ENCODE data around the gene ARL17B. TPM values are rescaled to one million over a fixed set of nuclear protein-coding genes. Genes with fewer than 3 reads are reported as not detected.
"Not testable (repeated sequence)": the region's sequence is repeated elsewhere in the genome, so short reads cannot be mapped to it uniquely, and the experiment has no call there.

The ARL17B gene
- total and polyA plus RNA-seq, 11 donors: 5.7 to 17.3 (median 8.8) TPM

DNA sequence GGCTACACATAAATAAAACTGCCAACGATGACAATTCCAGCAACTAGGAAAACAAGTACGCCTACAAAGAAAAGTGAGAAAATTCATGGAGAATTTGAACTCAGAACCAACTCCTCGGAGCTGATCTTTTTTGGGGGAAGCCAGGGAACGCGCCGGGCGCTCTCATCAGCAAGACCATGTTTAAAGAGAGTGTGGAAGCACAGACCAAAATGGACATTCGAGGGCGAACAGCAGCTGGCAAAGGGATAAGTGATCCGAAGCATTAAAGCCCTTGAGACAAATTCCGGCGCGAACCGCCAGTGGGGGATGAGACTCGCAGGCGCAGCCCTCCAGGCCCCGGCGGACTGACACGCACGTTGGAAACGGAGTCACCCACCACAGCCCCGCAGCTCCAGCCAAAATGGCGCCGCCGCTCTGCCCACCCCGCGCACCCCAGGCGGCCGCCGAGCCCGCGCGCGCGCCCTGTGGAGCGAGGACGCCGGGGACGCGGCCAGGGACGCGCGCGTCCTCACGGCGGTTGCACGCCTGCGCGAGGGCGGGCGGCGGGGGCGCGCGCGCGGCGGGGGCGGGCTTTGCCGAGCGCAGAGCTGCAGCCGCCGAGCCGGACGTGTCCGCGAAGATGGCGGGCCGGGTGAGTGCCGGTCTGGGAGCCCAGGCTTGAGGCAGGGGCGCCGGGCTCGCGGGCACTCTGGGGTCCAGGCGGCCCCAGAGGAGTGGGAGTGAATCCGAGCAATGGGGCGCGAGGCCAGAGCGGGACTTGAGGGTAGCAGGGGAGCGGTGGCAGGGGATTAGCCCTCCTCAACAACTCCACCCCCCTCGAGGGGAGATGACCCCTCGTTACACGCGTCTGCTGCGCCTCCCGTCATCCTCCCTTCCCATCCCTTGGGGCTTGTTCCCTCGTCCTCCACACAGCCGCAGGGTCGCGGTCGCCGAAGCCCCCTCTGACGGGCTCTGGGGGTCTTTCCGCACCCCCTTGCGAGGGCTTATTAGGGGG is 11.0 kb upstream of the ARL17B start:
- intact Hi-C loops (cut with DNase I); H3K4me3 ChIP-seq; H3K4me1 ChIP-seq; H3K9me3 ChIP-seq; H3K27ac ChIP-seq; H3K36me3 ChIP-seq; H3K27me3 ChIP-seq; DNase-seq: not testable (repeated sequence)
- peak; percentile 77 to 97 (median 97) for ATAC-seq
- no CpG with 5 or more reads among the region's 95 CpGs for WGBS, 4 donors

DNA sequence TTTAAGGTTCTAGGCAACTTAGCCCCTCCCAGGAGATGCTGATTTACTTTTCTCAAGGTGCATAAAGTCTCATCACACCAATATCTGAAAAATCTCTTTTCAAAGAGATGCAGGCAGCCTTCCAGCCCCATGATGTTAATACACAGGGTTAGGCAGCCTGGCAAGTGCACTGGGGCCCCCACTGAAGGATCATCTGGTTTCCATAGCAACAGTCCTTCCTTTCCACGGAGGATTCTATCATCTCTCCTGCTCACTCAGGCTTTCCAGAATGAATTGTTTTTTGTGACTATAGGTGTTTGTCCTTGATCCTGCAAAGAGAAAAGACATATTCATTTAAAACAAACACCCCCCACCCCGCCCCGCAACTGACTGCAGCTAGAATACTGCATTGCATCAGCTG is 6.0 kb upstream of the ARL17B start:
- DNase-seq; H3K9me3 ChIP-seq; H3K4me1 ChIP-seq; ATAC-seq; H3K27ac ChIP-seq; H3K36me3 ChIP-seq; H3K27me3 ChIP-seq; intact Hi-C loops (cut with DNase I); H3K4me3 ChIP-seq: not testable (repeated sequence)
- WGBS, 4 donors: no CpG with 5 or more reads among the region's 3 CpGs

DNA sequence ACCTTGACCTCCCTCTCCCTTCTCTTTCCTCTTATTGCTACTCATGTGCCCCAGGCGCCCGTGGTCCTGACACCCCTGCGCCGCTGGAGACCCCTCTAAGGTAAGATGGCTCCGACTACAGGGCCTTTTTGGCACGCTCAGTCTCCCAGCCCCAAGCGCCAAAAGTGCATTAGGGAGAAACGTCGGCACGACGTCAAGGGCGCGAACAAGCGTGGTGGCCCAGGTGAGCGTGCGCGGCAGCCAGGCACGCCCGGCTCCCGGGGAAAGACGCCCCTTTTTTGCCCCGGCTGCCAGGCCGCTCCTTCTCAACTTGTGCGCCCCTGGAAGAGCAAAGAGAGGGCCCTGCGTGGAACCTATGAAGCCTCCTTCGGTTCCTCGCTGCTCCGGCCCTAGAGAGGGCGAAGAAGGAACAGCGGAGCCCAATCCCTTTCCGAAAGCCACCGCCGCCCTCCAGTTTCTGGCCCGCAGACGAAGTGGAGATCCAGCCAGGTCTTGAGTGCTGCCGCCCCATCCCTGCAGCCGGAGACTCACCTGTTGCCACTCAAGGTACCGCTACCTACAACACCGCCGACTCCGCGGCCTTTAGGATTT is 326 bp downstream of the ARL17B start:
- H3K27me3 ChIP-seq; H3K36me3 ChIP-seq; DNase-seq; H3K4me1 ChIP-seq; H3K9me3 ChIP-seq; intact Hi-C loops (cut with DNase I); H3K27ac ChIP-seq: not testable (repeated sequence)
- WGBS, 4 donors: no CpG with 5 or more reads among the region's 42 CpGs
- peak; percentile 25 to 49 (median 32) for ATAC-seq
- peak overlapping the region in 5 of 12 donors; percentile 16 to 45 (median 25) for H3K4me3 ChIP-seq

- H3K36me3 ChIP-seq; DNase-seq; H3K4me1 ChIP-seq; intact Hi-C loops (cut with DNase I); H3K27ac ChIP-seq; H3K9me3 ChIP-seq; ATAC-seq; H3K4me3 ChIP-seq; H3K27me3 ChIP-seq: not testable (repeated sequence)
- WGBS, 4 donors: no CpG with 5 or more reads among the region's 4 CpGs
Measured at GRCh38 chr17:46353856-46354255, 7.7 kb downstream of the ARL17B start.

DNA sequence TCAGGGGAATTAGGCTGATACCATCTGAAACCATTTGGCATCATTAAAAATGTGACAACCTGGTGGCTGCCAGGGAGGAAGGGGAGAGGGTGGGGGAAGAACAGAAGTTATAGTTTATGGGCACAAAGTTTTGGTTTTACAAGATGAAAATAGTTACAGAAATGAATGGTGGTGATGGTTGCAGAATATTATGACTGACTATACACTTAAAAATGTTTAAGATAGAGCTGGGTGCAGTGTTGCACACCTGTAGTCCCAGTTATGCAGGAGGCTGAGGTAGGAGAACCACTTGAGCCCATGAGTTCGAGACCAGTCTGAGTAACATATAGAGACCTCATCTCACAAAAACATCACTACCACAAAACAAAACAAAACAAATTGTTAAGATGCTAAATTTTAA is 12.5 kb downstream of the ARL17B start:
- H3K4me1 ChIP-seq; intact Hi-C loops (cut with DNase I); H3K36me3 ChIP-seq; ATAC-seq; H3K27me3 ChIP-seq; H3K9me3 ChIP-seq; DNase-seq; H3K27ac ChIP-seq; H3K4me3 ChIP-seq: not testable (repeated sequence)
- WGBS, 4 donors: no CpG with 5 or more reads among the region's 1 CpG

GRCh38 chr17:46348345-46348744 is 13.2 kb downstream of the ARL17B start:
- H3K27ac ChIP-seq; intact Hi-C loops (cut with DNase I); H3K4me1 ChIP-seq; H3K36me3 ChIP-seq; H3K27me3 ChIP-seq; H3K9me3 ChIP-seq; H3K4me3 ChIP-seq; DNase-seq: not testable (repeated sequence)
- WGBS, 4 donors: no CpG with 5 or more reads among the region's 2 CpGs
- peak in 1 of 4 donors; percentile 58 for ATAC-seq

DNA sequence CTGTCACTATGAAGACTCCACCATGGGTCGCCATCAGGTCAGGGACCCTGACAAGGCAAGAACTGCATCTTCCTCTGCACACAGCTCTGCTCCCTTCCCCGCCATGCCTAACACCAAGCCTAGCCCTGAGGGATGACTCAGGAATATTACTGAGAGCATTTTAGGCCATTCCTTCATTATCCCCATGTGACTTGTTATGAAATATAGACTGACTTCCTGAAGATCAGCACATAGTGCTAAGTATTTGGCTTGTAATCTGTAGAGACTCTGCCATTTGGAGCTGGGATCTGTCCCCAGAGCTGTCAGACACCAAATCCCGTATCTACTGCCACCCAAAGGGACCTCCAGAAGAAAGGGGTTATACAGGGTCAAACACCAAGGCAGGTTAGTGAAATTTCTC is 19.4 kb downstream of the ARL17B start:
- H3K9me3 ChIP-seq; H3K27me3 ChIP-seq; intact Hi-C loops (cut with DNase I); DNase-seq; H3K36me3 ChIP-seq; H3K4me1 ChIP-seq; H3K27ac ChIP-seq; H3K4me3 ChIP-seq: not testable (repeated sequence)
- no CpG with 5 or more reads among the region's 3 CpGs for WGBS, 4 donors
- ATAC-seq: peak; percentile 42 to 94 (median 75)

GRCh38 chr17:46341220-46341619 is 20.3 kb downstream of the ARL17B start:
- H3K4me1 ChIP-seq; H3K36me3 ChIP-seq; ATAC-seq; DNase-seq; H3K9me3 ChIP-seq; H3K27ac ChIP-seq; intact Hi-C loops (cut with DNase I); H3K4me3 ChIP-seq; H3K27me3 ChIP-seq: not testable (repeated sequence)
- no CpG with 5 or more reads among the region's 19 CpGs for WGBS, 4 donors

DNA sequence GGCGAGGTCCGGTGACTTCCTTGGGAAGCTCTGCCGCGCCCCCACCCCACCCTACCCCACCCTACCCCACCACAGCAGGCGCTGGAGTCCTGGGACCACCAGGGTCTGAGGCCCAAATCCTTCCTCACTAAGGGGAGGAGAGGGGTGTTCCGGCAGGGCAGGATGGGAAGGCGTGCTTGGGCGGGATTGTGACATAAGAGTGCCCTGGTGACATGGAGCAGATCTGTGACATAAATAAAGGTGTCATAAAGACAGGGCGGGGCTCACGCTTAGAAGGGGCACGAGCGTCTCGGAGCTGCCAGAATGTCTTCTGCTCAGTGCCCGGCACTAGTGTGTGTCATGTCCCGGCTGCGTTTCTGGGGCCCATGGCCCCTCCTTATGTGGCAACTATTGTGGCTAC is 66.7 kb downstream of the ARL17B start, which contains the start of gene LRRC37A:
TSS of gene LRRC37A (plus strand) at position 301 of the 400 bp plus-strand sequence. CDS start at position 304, 3 bp downstream.
- not testable (repeated sequence) for H3K4me1 ChIP-seq, H3K36me3 ChIP-seq, DNase-seq, ATAC-seq, H3K27me3 ChIP-seq, H3K27ac ChIP-seq, H3K9me3 ChIP-seq, H3K4me3 ChIP-seq
- WGBS, 4 donors: no CpG with 5 or more reads among the region's 16 CpGs
- intact Hi-C loops (cut with DNase I): loop anchor here in 1 of 10 donors (10.0 kb wide), 1 partner anchor 160 kb away; no protein-coding TSS in a partner anchor

DNA sequence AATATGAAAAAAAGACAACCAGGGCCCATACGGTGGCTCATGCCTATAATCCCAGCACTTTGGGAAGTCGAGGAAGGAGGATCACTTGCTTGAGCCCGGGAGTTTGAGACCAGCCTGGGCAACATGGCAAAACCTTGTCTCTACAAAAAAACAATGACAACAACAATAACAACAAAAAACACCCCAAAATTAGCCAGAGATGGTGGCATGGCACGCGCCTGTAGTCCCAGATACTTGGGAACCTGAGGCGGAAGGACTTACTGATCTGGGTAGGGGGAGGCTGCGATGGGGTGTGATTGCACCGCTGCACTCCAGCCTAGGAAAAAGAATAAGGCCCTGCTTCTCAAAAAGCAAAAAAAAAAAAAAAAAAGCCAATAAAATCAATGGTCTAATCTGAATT is 69.9 kb downstream of the ARL17B start:
- not testable (repeated sequence) for H3K4me1 ChIP-seq, H3K36me3 ChIP-seq, H3K4me3 ChIP-seq, H3K9me3 ChIP-seq, H3K27me3 ChIP-seq, DNase-seq, ATAC-seq
- H3K27ac ChIP-seq: peak overlapping the region in 1 of 12 donors; percentile 53
- 93 to 97% (median 95%) methylated on average over 8 of the region's 8 CpGs for WGBS, 4 donors
- intact Hi-C loops (cut with DNase I): loop anchor here in 1 of 10 donors (10.0 kb wide), 1 partner anchor 157 kb away; no protein-coding TSS in a partner anchor

Data from heart left ventricle (tissue), 16 donors.